Esophagus muscularis mucosa (tissue), 4 donors: ENCODE results near the gene TAGAP. TPM values are rescaled to one million over a fixed set of nuclear protein-coding genes. Genes with fewer than 3 reads are reported as not detected.

Experiments
- DNase-seq: peaks from one replicate; pipeline ENCODE4 v3.0.0-alpha.2; 2017; ENCODE audit errors: extremely low spot score
- H3K27ac ChIP-seq, 4 donors: fragments of 200-600 bp; sonication (generic); replicated peaks in 1 of 4; 1 replicate in 3 of 4; 2 replicates in 1 of 4; pipeline ENCODE4 v1.5.1; 2016 to 2019; ENCODE audit warnings: mild to moderate bottlenecking in 1 of 4
- H3K27me3 ChIP-seq, 4 donors: fragments of 200-600 bp; sonication (generic); one replicate each; pipeline versions ENCODE4 v1.5.1 to v1.6.0; 2016 to 2019
- H3K36me3 ChIP-seq, 4 donors: fragments of 200-600 bp; sonication (generic); one replicate each; pipeline ENCODE4 v1.5.1; 2016 to 2019
- H3K4me1 ChIP-seq, 4 donors: fragments of 200-600 bp; sonication (generic); one replicate each; pipeline ENCODE4 v1.5.1; 2016 to 2019
- H3K4me3 ChIP-seq, 4 donors: fragments of 200-600 bp; sonication (generic); 1 replicate in 2 of 4; 2 replicates in 2 of 4; pipeline ENCODE4 v1.5.1; 2016 to 2019; ENCODE audit warnings: mild to moderate bottlenecking in 4 of 4, moderate library complexity in 1 of 4
- H3K9me3 ChIP-seq, 4 donors: fragments of 200-600 bp; sonication (generic); 1 replicate in 3 of 4; 2 replicates in 1 of 4; pipeline ENCODE4 v1.5.1; 2016 to 2019
- EP300 ChIP-seq: sonication (generic); formaldehyde crosslinking; IDR thresholded peaks from one replicate; pipeline ENCODE4 v1.6.1; 2017; ENCODE audit warnings: antibody characterized with exemption
- POLR2A ChIP-seq: fragments of 450-650 bp; IDR thresholded peaks from one replicate; pipeline ENCODE4 v1.6.1; 2017; ENCODE audit warnings: antibody characterized with exemption, moderate library complexity, mild to moderate bottlenecking, low read depth
- POLR2AphosphoS5 ChIP-seq, 2 donors: sonication (generic); formaldehyde crosslinking; IDR thresholded peaks; one replicate each; pipeline ENCODE4 v1.6.1; 2017; ENCODE audit warnings: antibody characterized with exemption in 2 of 2
- WGBS: methylation state at CpG from one replicate; pipeline ENCODE4 v1.1.5; 2018; 5-methylcytosine and 5-hydroxymethylcytosine counted together
- intact Hi-C: fragments of 100-400 bp; cut with DNase I; formaldehyde crosslinking; loops from one replicate; pipeline ENCODE4 v1.15.1; 2023
- total RNA-seq, 4 donors: library from RNA; depleted of rRNA; stranded (reverse); fragments of >200 nt; gene quantifications; one replicate each; pipeline versions ENCODE4 v1.1.0 to v1.2.1, GENCODE V29; 2016
- TF ChIP-seq, protein P1 (sequence below), 3 experiments: fragments of 200-600 bp in 2 of 3; fragments of 450-650 bp in 1 of 3; sonication (generic) in 2 of 3; IDR thresholded peaks; one replicate each; pipeline ENCODE4 v1.5.1; 2017 to 2019; ENCODE audit warnings: antibody characterized with exemption in 3 of 3, mild to moderate bottlenecking in 2 of 3, moderate library complexity in 1 of 3

TAGAP gene
- total RNA-seq: 1 to 10 TPM; 1.5 to 3.0 (median 1.9) TPM

DNA sequence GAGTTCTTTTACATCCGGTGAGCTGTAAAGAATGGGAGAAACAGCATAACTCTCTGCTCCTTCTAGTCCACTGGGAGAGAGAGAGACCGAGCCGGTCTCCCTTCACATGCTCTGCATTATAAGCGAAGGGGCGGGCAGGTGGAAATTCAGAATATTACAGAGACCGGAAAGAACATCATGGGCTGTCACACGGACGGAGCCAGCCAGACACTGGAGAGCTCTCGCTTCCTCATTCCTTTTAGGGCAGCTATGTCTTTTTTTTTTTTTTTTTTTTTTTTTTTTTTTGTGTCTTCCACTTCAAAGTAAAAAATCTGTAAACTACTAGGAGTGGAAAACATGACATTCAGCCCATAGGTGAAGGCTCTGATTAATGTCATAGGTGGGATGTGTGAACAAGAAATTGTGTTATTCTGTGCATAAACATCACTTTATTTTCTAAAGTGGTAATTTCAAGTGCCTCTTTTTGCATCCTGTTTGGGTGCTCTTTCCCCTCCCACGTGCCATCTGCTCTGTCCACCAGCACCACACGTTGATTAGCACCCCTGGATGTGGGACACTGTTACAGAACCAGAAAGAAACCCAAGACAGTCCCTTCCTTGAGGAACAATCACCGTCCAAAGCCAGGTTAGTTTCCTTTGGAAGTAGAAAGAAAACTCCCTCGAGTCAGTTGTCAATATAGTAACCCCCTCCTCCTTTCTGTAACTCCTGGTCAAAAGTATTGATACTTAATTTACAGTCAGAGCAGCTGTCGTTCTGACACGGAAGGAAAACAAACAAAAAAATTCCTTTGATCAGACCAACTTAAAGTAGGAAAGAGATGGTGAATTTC, at the start of gene TAGAP:
Gene TAGAP (minus strand): TSS at position 93 of the 829 bp plus-strand sequence. CDS start 845 bp downstream, outside the sequence.
- Histone ChIP-seq H3K4me3 (peak within 1 kb of the TSS; percentile 20 to 53 (median 29)), H3K27me3 (peaks cover 0 to 14% (median 0%) of the 10 kb centered on the region in 4 donors), H3K9me3 (no peaks in the 10 kb centered on the region), H3K4me1 (peaks cover 0 to 14% (median 5%) of the 10 kb centered on the region in 4 donors), H3K27ac (peak within 1 kb of the TSS in 2 of 4 donors; percentile 21 to 47), H3K36me3 (no peaks in the 10 kb centered on the region)
- intact Hi-C loops: no loop called here
- WGBS: 39% methylated on average over 15 of the region's 15 CpGs
- peak; percentile 92 for DNase-seq
- TF ChIP-seq POLR2AphosphoS5 (IDR thresholded peaks at IDR 0.05) (peak; percentile 51 to 83), EP300 (no peak), POLR2A (no peak)
- TF ChIP-seq, protein P1, sequence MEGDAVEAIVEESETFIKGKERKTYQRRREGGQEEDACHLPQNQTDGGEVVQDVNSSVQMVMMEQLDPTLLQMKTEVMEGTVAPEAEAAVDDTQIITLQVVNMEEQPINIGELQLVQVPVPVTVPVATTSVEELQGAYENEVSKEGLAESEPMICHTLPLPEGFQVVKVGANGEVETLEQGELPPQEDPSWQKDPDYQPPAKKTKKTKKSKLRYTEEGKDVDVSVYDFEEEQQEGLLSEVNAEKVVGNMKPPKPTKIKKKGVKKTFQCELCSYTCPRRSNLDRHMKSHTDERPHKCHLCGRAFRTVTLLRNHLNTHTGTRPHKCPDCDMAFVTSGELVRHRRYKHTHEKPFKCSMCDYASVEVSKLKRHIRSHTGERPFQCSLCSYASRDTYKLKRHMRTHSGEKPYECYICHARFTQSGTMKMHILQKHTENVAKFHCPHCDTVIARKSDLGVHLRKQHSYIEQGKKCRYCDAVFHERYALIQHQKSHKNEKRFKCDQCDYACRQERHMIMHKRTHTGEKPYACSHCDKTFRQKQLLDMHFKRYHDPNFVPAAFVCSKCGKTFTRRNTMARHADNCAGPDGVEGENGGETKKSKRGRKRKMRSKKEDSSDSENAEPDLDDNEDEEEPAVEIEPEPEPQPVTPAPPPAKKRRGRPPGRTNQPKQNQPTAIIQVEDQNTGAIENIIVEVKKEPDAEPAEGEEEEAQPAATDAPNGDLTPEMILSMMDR (IDR thresholded peaks at IDR 0.05): no peak

GRCh38 chr6:159093609-159094443, 49.0 kb upstream of the TAGAP start:
- H3K27ac ChIP-seq: no peak overlapping the region
- DNase-seq: no peak
- TF ChIP-seq POLR2A (no peak), POLR2AphosphoS5 (IDR thresholded peaks at IDR 0.05) (no peak), EP300 (no peak)
- TF ChIP-seq, protein P1 (IDR thresholded peaks at IDR 0.05): no peak
- no peaks in the 10 kb centered on the region for H3K4me1 ChIP-seq
- intact Hi-C loops: no loop called here
- WGBS: 85% methylated on average over 22 of the region's 32 CpGs
- H3K4me3 ChIP-seq: no peak overlapping the region
- no peaks in the 10 kb centered on the region for H3K9me3 ChIP-seq
- H3K27me3 ChIP-seq: no peaks in the 10 kb centered on the region
- H3K36me3 ChIP-seq: no peaks in the 10 kb centered on the region

DNA sequence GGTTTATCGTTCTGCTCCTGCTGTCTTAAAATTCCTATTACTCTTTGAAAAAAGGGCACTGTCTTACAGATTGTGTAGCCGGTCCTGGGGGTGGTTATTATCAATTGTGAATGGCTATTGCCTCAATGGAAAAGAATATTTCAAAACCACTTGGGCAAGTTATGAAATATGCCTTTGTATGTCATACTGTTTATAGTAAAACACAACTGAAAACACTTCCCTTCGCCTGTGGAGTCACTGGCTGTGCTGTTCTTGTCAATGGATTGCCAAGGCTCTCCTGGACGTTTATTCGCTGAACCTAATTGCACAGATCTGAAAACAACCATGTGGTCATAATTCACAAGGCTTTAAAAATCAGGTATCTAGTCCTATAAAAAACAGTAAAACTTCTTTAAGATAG, 47.8 kb upstream of the TAGAP start:
- WGBS: 60% methylated on average over 5 of the region's 5 CpGs
- TF ChIP-seq POLR2A: no peak
- Histone ChIP-seq H3K36me3 (no peaks in the 10 kb centered on the region), H3K27ac (no peak overlapping the region), H3K9me3 (no peaks in the 10 kb centered on the region), H3K27me3 (no peaks in the 10 kb centered on the region), H3K4me3 (no peak overlapping the region), H3K4me1 (no peaks in the 10 kb centered on the region)
- intact Hi-C loops: no loop called here
- no peak for DNase-seq

GRCh38 chr6:159090530-159091480, 46.0 kb upstream of the TAGAP start:
- 70% methylated on average over 10 of the region's 10 CpGs for WGBS
- H3K4me1 ChIP-seq: no peaks in the 10 kb centered on the region
- no peaks in the 10 kb centered on the region for H3K9me3 ChIP-seq
- no peak for DNase-seq
- H3K27ac ChIP-seq: no peak overlapping the region
- H3K36me3 ChIP-seq: no peaks in the 10 kb centered on the region
- no peaks in the 10 kb centered on the region for H3K27me3 ChIP-seq
- no peak for TF ChIP-seq POLR2A
- TF ChIP-seq, protein P1 (IDR thresholded peaks at IDR 0.05): no peak
- no peak for TF ChIP-seq POLR2AphosphoS5 (IDR thresholded peaks at IDR 0.05)
- TF ChIP-seq EP300: no peak
- intact Hi-C loops: no loop called here
- H3K4me3 ChIP-seq: no peak overlapping the region
